Measurements from ENCODE around the gene C16orf82.

DNA sequence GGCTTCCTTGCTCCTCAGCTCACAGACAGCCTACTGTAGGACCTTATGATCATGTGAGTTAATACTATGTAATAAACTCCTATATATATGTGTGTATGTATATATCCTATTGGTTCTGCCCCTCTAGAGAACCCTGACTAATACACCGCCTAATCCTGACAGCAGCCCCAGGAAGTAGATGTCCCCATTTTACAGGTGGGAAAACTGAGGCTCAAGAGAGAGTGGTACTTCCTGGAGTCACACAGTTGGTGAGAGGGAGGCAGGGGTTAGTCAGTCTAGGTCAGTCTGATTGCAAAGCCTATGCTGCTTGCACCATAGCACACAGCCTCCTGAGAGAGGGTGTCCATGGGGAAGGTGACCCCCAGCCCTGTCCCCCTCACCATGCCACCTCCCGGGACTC is 42.7 kb upstream of the C16orf82 start:
- no peak for TF ChIP-seq GATA2 (IDR thresholded peaks at IDR 0.05; ENCODE audit: low read depth, low read length)
- no peak for TF ChIP-seq GATA3 (IDR thresholded peaks at IDR 0.05; ENCODE audit: low read depth, low read length)

All from SH-SY5Y (cell line).